K562 (cell line): ENCODE results near the gene PPARD. TPM values are rescaled to one million over a fixed set of nuclear protein-coding genes. Genes with fewer than 3 reads are reported as not detected.

ENCODE experiments used
- ATAC-seq: fragments of 200-7000 bp; cut with Tn5 transposase; 3 replicates; pipeline ENCODE4 v1.9.1; 2020; ENCODE audit warnings: moderate library complexity
- BruUV-seq: library from RNA; stranded (reverse); fragments of 400-500 nt; replicated peaks from 2 replicates; lab custom pipeline; 2021; lab: Mats Ljungman, UMichigan
- CTCF ChIA-PET: fragments of 300-600 bp; formaldehyde crosslinking; extraction: SDS; loops from one replicate; lab custom pipeline; 2021; ENCODE audit warnings: low intra/inter-chr PET ratio; lab: Yijun Ruan, JAX
- POLR2A ChIA-PET: fragments of 300-600, 350-650 bp; sonication (Branson Sonifier 250); formaldehyde crosslinking; extraction: SDS; loops from one replicate; lab custom pipeline; 2021; ENCODE audit warnings: antibody characterized with exemption, inconsistent platforms; lab: Yijun Ruan, JAX
- DNase-seq, 4 experiments: peaks; one replicate each; pipeline versions ENCODE4 v3.0.0 to v3.0.0-alpha.2; 2011 to 2018; ENCODE audit warnings: low spot score in 3 of 4, mixed read lengths in 3 of 4; ENCODE audit errors: extremely low read depth in 1 of 4
- FAIRE-seq: peaks from 2 replicates; lab custom pipeline; 2011; peaks lifted over from hg19 to GRCh38; lab: Jason Lieb, UNC
- H2AFZ ChIP-seq: 2 replicates; pipeline ENCODE4 v1.6.0; 2011; ENCODE audit warnings: low read depth, low read length, control low read depth, inconsistent platforms
- H3K27ac ChIP-seq: fragments of 200-600 bp; 3 replicates; pipeline ENCODE4 v1.8.0; 2011; ENCODE audit warnings: low read depth, mild to moderate bottlenecking, control low read depth, inconsistent platforms, low read length, moderate library complexity, mixed read lengths; ENCODE audit errors: extremely low read depth
- H3K27me3 ChIP-seq, 2 experiments: fragments of 300-600 bp in 1 of 2; 2 replicates in 1 of 2; 3 replicates in 1 of 2; pipeline versions ENCODE4 v1.6.0 to v1.8.0; 2011; ENCODE audit warnings: inconsistent platforms in 2 of 2, low read length in 2 of 2, mild to moderate bottlenecking in 1 of 2, mixed read lengths in 1 of 2, moderate library complexity in 1 of 2; ENCODE audit not compliant: control insufficient read depth in 2 of 2, insufficient read depth in 2 of 2
- H3K36me3 ChIP-seq: fragments of 300-600 bp; 3 replicates; pipeline ENCODE4 v1.8.0; 2011; ENCODE audit warnings: mild to moderate bottlenecking, low read length, inconsistent platforms; ENCODE audit not compliant: control insufficient read depth, insufficient read depth
- H3K4me1 ChIP-seq, 2 experiments: fragments of 200-600 bp in 1 of 2; replicated peaks in 1 of 2; 2 replicates in 1 of 2; 3 replicates in 1 of 2; pipeline versions ENCODE4 v1.5.1 to v1.8.0; 2011; ENCODE audit warnings: inconsistent platforms in 2 of 2, low read length in 2 of 2, mild to moderate bottlenecking in 1 of 2, mixed read lengths in 1 of 2, moderate library complexity in 1 of 2; ENCODE audit not compliant: control insufficient read depth in 2 of 2, insufficient read depth in 2 of 2
- H3K4me2 ChIP-seq: 2 replicates; pipeline ENCODE4 v1.6.1; 2011; ENCODE audit warnings: low read length, control low read depth, inconsistent platforms, mixed read lengths; ENCODE audit not compliant: insufficient read depth
- H3K4me3 ChIP-seq: fragments of 200-600 bp; sonication (generic), shearing (Covaris generic); 2 replicates; pipeline ENCODE4 v1.5.1; 2016; ENCODE audit warnings: control low read depth, inconsistent platforms
- H3K79me2 ChIP-seq: fragments of 200-600 bp; 3 replicates; pipeline ENCODE4 v1.8.0; 2011; ENCODE audit warnings: low read length, inconsistent platforms; ENCODE audit not compliant: control insufficient read depth, insufficient read depth
- H3K9ac ChIP-seq, 2 experiments: 2 replicates each; pipeline versions ENCODE4 v1.6.0 to v1.6.1; 2011; ENCODE audit warnings: low read depth in 2 of 2, low read length in 2 of 2, control low read depth in 1 of 2, inconsistent platforms in 1 of 2, mild to moderate bottlenecking in 1 of 2, mixed read lengths in 1 of 2; ENCODE audit not compliant: insufficient read depth in 1 of 2
- H3K9me1 ChIP-seq: one replicate; pipeline ENCODE4 v1.6.0; 2011; ENCODE audit warnings: inconsistent platforms, mild to moderate bottlenecking, low read length, moderate library complexity; ENCODE audit not compliant: control insufficient read depth, insufficient read depth
- H3K9me3 ChIP-seq: replicated peaks from 2 replicates; pipeline ENCODE4 v1.5.1; 2011; ENCODE audit warnings: low read depth, low read length, inconsistent platforms; ENCODE audit not compliant: control insufficient read depth, insufficient read depth
- H4K20me1 ChIP-seq: replicated peaks from 2 replicates; pipeline ENCODE4 v1.6.1; 2011; ENCODE audit warnings: low read length, inconsistent platforms, mixed read lengths; ENCODE audit not compliant: control insufficient read depth, insufficient read depth
- ARHGAP35 ChIP-seq: fragments of 450-650 bp; IDR thresholded peaks from 2 replicates; pipeline ENCODE4 v1.6.1; 2018; ENCODE audit not compliant: partially characterized antibody
- EGR1 ChIP-seq: fragments of 450-650 bp; conservative IDR thresholded peaks from 2 replicates; pipeline ENCODE4 v1.6.1; 2017; ENCODE audit warnings: mild to moderate bottlenecking
- ETV6 ChIP-seq, 3 experiments: fragments of 150-350 bp in 1 of 3; sonication (generic) in 1 of 3; formaldehyde crosslinking in 1 of 3; IDR thresholded peaks; 2 replicates each; pipeline versions ENCODE4 v1.6.1 to v1.8.0; 2014 to 2022; ENCODE audit warnings: borderline replicate concordance in 2 of 3, low read depth in 2 of 3, antibody characterized with exemption in 1 of 3, low read length in 1 of 3, mild to moderate bottlenecking in 1 of 3, missing genetic modification reagents in 1 of 3
- KLF1 ChIP-seq: fragments of 450-650 bp; IDR thresholded peaks from 2 replicates; pipeline ENCODE4 v1.6.1; 2016; ENCODE audit warnings: missing genetic modification characterization, missing compliant biosample characterization
- MCM7 ChIP-seq, 2 experiments: fragments of 450-650 bp; IDR thresholded peaks; 2 replicates each; pipeline ENCODE4 v1.6.1; 2016 to 2018
- ZBTB33 ChIP-seq: sonication (generic); formaldehyde crosslinking; IDR thresholded peaks from 2 replicates; pipeline ENCODE4 v1.8.1; 2023; ENCODE audit warnings: mild to moderate bottlenecking, missing genetic modification reagents
- WGBS: fragments of 100-300 bp; shearing (Covaris generic); methylation state at CpG from one replicate; pipeline ENCODE4 v1.1.6; 2016; ENCODE audit warnings: low coverage, mixed read lengths; ENCODE audit not compliant: insufficient coverage; ENCODE audit errors: missing lambda C conversion rate; 5-methylcytosine and 5-hydroxymethylcytosine counted together
- in situ Hi-C: fragments of 300-500 bp; cut with MboI; formaldehyde crosslinking; loops from 4 replicates; pipeline ENCODE4 v1.15.0; 2018; ENCODE audit warnings: inconsistent platforms, mixed read lengths
- intact Hi-C: fragments of 100-400 bp; cut with micrococcal nuclease; formaldehyde crosslinking; loops from 2 replicates; pipeline ENCODE4 v1.14.2; 2022
- polyA plus RNA-seq, 8 experiments: library from polyadenylated mRNA; depleted of rRNA in 4 of 8; stranded (reverse) in 5 of 8; unstranded in 3 of 8; fragments of >200 nt; fragmentation: Nextera tagmentation in 2 of 8; fragmentation: Illumina TruSeq in 1 of 8; extraction: Ambion mirVana in 2 of 8; extraction: Trizol in 1 of 8; gene quantifications; 2 replicates each; pipeline versions ENCODE4 v1.2.1 to v1.2.3, GENCODE V29; 2011 to 2014; ENCODE audit warnings: inconsistent platforms in 1 of 8, missing spikeins in 1 of 8
- total RNA-seq, 7 experiments: library from RNA; depleted of rRNA in 6 of 7; stranded (reverse); fragments of >200 nt in 6 of 7; fragmentation: Illumina TruSeq in 2 of 7; extraction: Trizol in 2 of 7; gene quantifications; 2 replicates each; pipeline versions ENCODE4 v1.2.1 to v1.2.3, GENCODE V29; 2011 to 2021; ENCODE audit warnings: low replicate concordance in 1 of 7

The PPARD gene
- total and polyA plus RNA-seq, 9 of the 15 experiments (the other 6 are each of a cell fraction or from before 2014, with no cell fraction given): 0.14 to 13.2 (median 3.8) TPM

GRCh38 chr6:35413911-35414310, 71.6 kb downstream of the PPARD start:
- in situ Hi-C loops: no loop called here
- BruUV-seq: no TSS peak
- H4K20me1 ChIP-seq: peaks cover 5% of the 10 kb centered on the region; the same call in 1 of the 2 replicates
- ChIA-PET POLR2A (no interaction called here), CTCF (no interaction called here)
- H3K9ac ChIP-seq: no peak overlapping the region
- no peak overlapping the region for H2AFZ ChIP-seq
- intact Hi-C loops: loop anchor here (2.0 kb wide), 1 partner anchor 71 kb away; the partner anchor contains the start of gene PPARD
- no peak for DNase-seq
- H3K9me3 ChIP-seq: no peaks in the 10 kb centered on the region
- H3K36me3 ChIP-seq: peaks cover 3% of the 10 kb centered on the region; the same call in 1 of the 3 replicates
- no peak for ATAC-seq
- H3K4me1 ChIP-seq: peaks cover 4 to 5% of the 10 kb centered on the region in 2 experiments; a peak in 3 of 5 replicates
- TF ChIP-seq ETV6 (IDR thresholded peaks at IDR 0.05; ENCODE audit: borderline replicate concordance in 1 of 2, low read depth in 2 of 2, low read length in 1 of 2) (no peak), ETV6 (CRISPR knock-in tag; IDR thresholded peaks at IDR 0.05; ENCODE audit: borderline replicate concordance) (no peak), KLF1 (tag) (no peak), ZBTB33 (no peak), ARHGAP35 (no peak), EGR1 (no peak), MCM7 (IDR thresholded peaks at IDR 0.05) (no peak)
- no peaks in the 10 kb centered on the region for H3K9me1 ChIP-seq
- no peak overlapping the region for H3K4me3 ChIP-seq
- no peak overlapping the region for H3K27ac ChIP-seq
- no peak for FAIRE-seq
- 71% methylated on average over 6 of the region's 6 CpGs for whole genome bisulfite sequencing
- H3K27me3 ChIP-seq: no peaks in the 10 kb centered on the region
- H3K4me2 ChIP-seq: no peak overlapping the region
- no peaks in the 10 kb centered on the region for H3K79me2 ChIP-seq
